A673 (cell line): Measurements from ENCODE around the gene GIMAP1. TPM values are rescaled to one million over a fixed set of nuclear protein-coding genes. Genes with fewer than 3 reads are reported as not detected.
A peak's percentile ranks its signal among the peaks of the same experiment; 100 is the strongest.

Experiments
- BruUV-seq: library from RNA; stranded (reverse); fragments of 400-500 nt; replicated peaks from 2 replicates; lab custom pipeline; 2021; lab: Mats Ljungman, UMichigan
- CTCF ChIA-PET: fragments of 300-600 bp; sonication (Branson Sonifier 250); formaldehyde crosslinking; loops from one replicate; lab custom pipeline; 2022; ENCODE audit warnings: antibody characterized with exemption; lab: Charles Lee
- POLR2A ChIA-PET: fragments of 300-600 bp; sonication (Branson Sonifier 250); formaldehyde crosslinking; loops from one replicate; lab custom pipeline; 2022; ENCODE audit warnings: antibody characterized with exemption; ENCODE audit not compliant: low non-redundant PET; lab: Charles Lee
- DNase-seq: peaks from one replicate; pipeline ENCODE4 v3.0.0-alpha.2; 2015; ENCODE audit warnings: low spot score
- H3K27ac ChIP-seq: fragments of 200-600 bp; sonication (generic); 2 replicates; pipeline ENCODE4 v1.5.1; 2016; ENCODE audit warnings: mixed run types, low read depth, mild to moderate bottlenecking, mixed read lengths, antibody characterized with exemption, low read length; ENCODE audit not compliant: poor library complexity, severe bottlenecking
- H3K27me3 ChIP-seq: fragments of 200-600 bp; sonication (generic); replicated peaks from 2 replicates; pipeline ENCODE4 v1.6.1; 2017; ENCODE audit warnings: mixed run types, low read depth, mild to moderate bottlenecking, mixed read lengths, antibody characterized with exemption, low read length; ENCODE audit not compliant: insufficient read depth, poor library complexity
- H3K36me3 ChIP-seq: fragments of 200-600 bp; sonication (generic); 2 replicates; pipeline ENCODE4 v1.6.1; 2016; ENCODE audit warnings: mixed run types, mild to moderate bottlenecking, mixed read lengths, antibody characterized with exemption, low read length; ENCODE audit not compliant: insufficient read depth, poor library complexity, severe bottlenecking
- H3K4me1 ChIP-seq: fragments of 200-600 bp; sonication (generic); 2 replicates; pipeline ENCODE4 v1.6.1; 2017; ENCODE audit warnings: mixed run types, mild to moderate bottlenecking, mixed read lengths, antibody characterized with exemption, low read length; ENCODE audit not compliant: insufficient read depth, poor library complexity, severe bottlenecking
- H3K4me3 ChIP-seq: fragments of 200-600 bp; sonication (generic); 2 replicates; pipeline ENCODE4 v1.5.1; 2016; ENCODE audit warnings: low read depth, mixed run types, mild to moderate bottlenecking, mixed read lengths, low read length; ENCODE audit not compliant: poor library complexity, severe bottlenecking
- H3K9me3 ChIP-seq: fragments of 200-600 bp; sonication (generic); 2 replicates; pipeline ENCODE4 v1.6.1; 2016; ENCODE audit warnings: mixed run types, low read depth, mild to moderate bottlenecking, mixed read lengths, antibody characterized with exemption, low read length; ENCODE audit not compliant: poor library complexity, severe bottlenecking
- CTCF ChIP-seq: fragments of 300-800, 200-600 bp; sonication (generic); conservative IDR thresholded peaks from 2 replicates; pipeline ENCODE4 v1.5.1; 2017; ENCODE audit warnings: low read depth, mild to moderate bottlenecking, antibody characterized with exemption, low read length, moderate library complexity, mixed read lengths
- EZH2 ChIP-seq: fragments of 200-600 bp; sonication (generic); IDR thresholded peaks from 2 replicates; pipeline ENCODE4 v1.6.1; 2017; ENCODE audit warnings: borderline replicate concordance, low read depth, mild to moderate bottlenecking, mixed read lengths, antibody characterized with exemption, low read length; ENCODE audit not compliant: poor library complexity, severe bottlenecking
- intact Hi-C: fragments of 100-400 bp; cut with micrococcal nuclease; formaldehyde crosslinking; loops from one replicate; pipeline ENCODE4 v1.10.0; 2022; ENCODE audit not compliant: unreplicated experiment
- total RNA-seq: library from RNA; stranded (reverse); gene quantifications from 2 replicates; pipeline ENCODE4 v1.2.3, GENCODE V29; 2021

The GIMAP1 gene
- total RNA-seq, 1 experiment from 2014 or later = not detected

GRCh38 chr7:150685219-150686029 is 31.0 kb upstream of the GIMAP1 start, which contains the start of gene GIMAP2:
GIMAP2 (plus strand) TSS chr7:150685706; CDS start chr7:150687060, 1,354 bp downstream.
- intact Hi-C loops = no loop called here
- H3K27me3 ChIP-seq = no peaks in the 10 kb centered on the region
- H3K9me3 ChIP-seq = no peaks in the 10 kb centered on the region
- H3K4me3 ChIP-seq = peak within 1 kb of the TSS; percentile 45
- peak within 1 kb of the TSS; percentile 44 for H3K27ac ChIP-seq
- H3K36me3 ChIP-seq = no peaks in the 10 kb centered on the region
- POLR2A ChIA-PET = no interaction called here
- BruUV-seq = no TSS peak
- TF ChIP-seq EZH2 (no peak), CTCF (no peak)
- no peaks in the 10 kb centered on the region for H3K4me1 ChIP-seq
- CTCF ChIA-PET = no interaction called here
- peak; percentile 54 for DNase-seq

- Histone ChIP-seq H3K27ac (peak overlapping the region; percentile 44), H3K36me3 (no peaks in the 10 kb centered on the region)
These were observed 30.3 kb upstream of the GIMAP1 start for GRCh38 chr7:150686030-150686631.

GRCh38 chr7:150688630-150689029 is 27.8 kb upstream of the GIMAP1 start:
- intact Hi-C loops = no loop called here
- Histone ChIP-seq H3K27me3 (no peaks in the 10 kb centered on the region), H3K27ac (no peak overlapping the region), H3K9me3 (no peaks in the 10 kb centered on the region), H3K4me1 (no peaks in the 10 kb centered on the region), H3K4me3 (no peak overlapping the region), H3K36me3 (no peaks in the 10 kb centered on the region)
- no peak for DNase-seq
- CTCF ChIA-PET = no interaction called here
- BruUV-seq = no TSS peak
- TF ChIP-seq EZH2 = no peak
- no peak for TF ChIP-seq CTCF
- POLR2A ChIA-PET = no interaction called here

More at GRCh38 chr7:150686030-150686631, 30.3 kb upstream of the GIMAP1 start:
- POLR2A ChIA-PET = no interaction called here
- Histone ChIP-seq H3K4me3 (peak overlapping the region; percentile 45), H3K27me3 (no peaks in the 10 kb centered on the region), H3K9me3 (no peaks in the 10 kb centered on the region), H3K4me1 (no peaks in the 10 kb centered on the region)
- CTCF ChIA-PET = no interaction called here
- no TSS peak for BruUV-seq
- TF ChIP-seq CTCF = no peak
- no peak for TF ChIP-seq EZH2
- peak; percentile 7 for DNase-seq
- intact Hi-C loops = no loop called here
